CD8-positive, alpha-beta memory T cell (primary cell): ENCODE measurements around the gene EEF1A2. TPM values are rescaled to one million over a fixed set of nuclear protein-coding genes. Genes with fewer than 3 reads are reported as not detected.
A peak's percentile ranks its signal among the peaks of the same experiment; 100 is the strongest.

Source experiments
- CTCF ChIA-PET: fragments of 350-600 bp; sonication (Branson Sonifier 250); formaldehyde crosslinking; loops from one replicate; lab custom pipeline; 2021; ENCODE audit warnings: antibody characterized with exemption; lab: Charles Lee
- POLR2A ChIA-PET: fragments of 350-600 bp; sonication (Branson Sonifier 250); formaldehyde crosslinking; loops from one replicate; lab custom pipeline; 2021; ENCODE audit warnings: antibody characterized with exemption; lab: Charles Lee
- DNase-seq, 5 donors: peaks; one replicate each; pipeline versions ENCODE4 v3.0.0 to v3.0.0-alpha.2; 2020 to 2022; ENCODE audit warnings: mixed read lengths in 1 of 5
- H3K27ac ChIP-seq: one replicate; pipeline ENCODE4 v1.7.0; 2013; ENCODE audit warnings: low read depth, mild to moderate bottlenecking, low read length, moderate library complexity
- H3K27me3 ChIP-seq: 2 replicates; pipeline ENCODE4 v1.7.0; 2013; ENCODE audit warnings: low read length, mild to moderate bottlenecking; ENCODE audit not compliant: insufficient read depth, poor library complexity, severe bottlenecking
- H3K36me3 ChIP-seq: 2 replicates; pipeline ENCODE4 v1.7.0; 2013; ENCODE audit warnings: mild to moderate bottlenecking, low read length, moderate library complexity; ENCODE audit not compliant: insufficient read depth
- H3K4me1 ChIP-seq: 2 replicates; pipeline ENCODE4 v1.7.0; 2013; ENCODE audit warnings: mild to moderate bottlenecking, low read length, moderate library complexity; ENCODE audit not compliant: insufficient read depth
- H3K4me3 ChIP-seq: 2 replicates; pipeline ENCODE4 v1.7.0; 2013; ENCODE audit warnings: mild to moderate bottlenecking, low read length
- H3K9me3 ChIP-seq: 2 replicates; pipeline ENCODE4 v1.7.0; 2013; ENCODE audit warnings: mild to moderate bottlenecking, low read length
- H3K27ac Mint-ChIP-seq, 8 donors: one replicate each; pipeline ENCODE4 v1.8.0; 2020 to 2021; ENCODE audit warnings: mixed read lengths in 8 of 8, mild to moderate bottlenecking in 6 of 8, inconsistent platforms in 3 of 8, moderate library complexity in 3 of 8
- H3K27me3 Mint-ChIP-seq, 2 donors: one replicate each; pipeline ENCODE4 v1.8.0; 2020 to 2021; ENCODE audit warnings: mixed read lengths in 2 of 2, mild to moderate bottlenecking in 1 of 2, moderate library complexity in 1 of 2
- H3K36me3 Mint-ChIP-seq, 3 donors: one replicate each; pipeline ENCODE4 v1.8.0; 2020 to 2021; ENCODE audit warnings: mixed read lengths in 3 of 3, inconsistent platforms in 1 of 3, mild to moderate bottlenecking in 1 of 3
- H3K4me1 Mint-ChIP-seq, 3 donors: one replicate each; pipeline ENCODE4 v1.8.0; 2020 to 2021; ENCODE audit warnings: mixed read lengths in 3 of 3, inconsistent platforms in 1 of 3, mild to moderate bottlenecking in 1 of 3
- H3K4me3 Mint-ChIP-seq, 7 donors: one replicate each; pipeline ENCODE4 v1.8.0; 2020 to 2021; ENCODE audit warnings: mixed read lengths in 7 of 7, mild to moderate bottlenecking in 6 of 7, moderate library complexity in 4 of 7, inconsistent platforms in 2 of 7
- H3K9me3 Mint-ChIP-seq, 5 donors: one replicate each; pipeline ENCODE4 v1.8.0; 2020 to 2022; ENCODE audit warnings: mixed read lengths in 5 of 5, mild to moderate bottlenecking in 3 of 5, moderate library complexity in 2 of 5, inconsistent platforms in 1 of 5
- polyA plus RNA-seq: library from polyadenylated mRNA; unstranded; fragments of 300-500 nt; fragmentation: Illumina TruSeq; gene quantifications from one replicate; pipeline ENCODE4 v1.2.3, GENCODE V29; 2021
- total RNA-seq, 2 experiments: library from RNA; stranded (reverse); gene quantifications; one replicate each; pipeline ENCODE4 v1.2.3, GENCODE V29; 2021

The EEF1A2 gene
- total and polyA plus RNA-seq, 3 experiments from 2014 or later, result 0.17 to 0.20 TPM; not detected in 1

DNA sequence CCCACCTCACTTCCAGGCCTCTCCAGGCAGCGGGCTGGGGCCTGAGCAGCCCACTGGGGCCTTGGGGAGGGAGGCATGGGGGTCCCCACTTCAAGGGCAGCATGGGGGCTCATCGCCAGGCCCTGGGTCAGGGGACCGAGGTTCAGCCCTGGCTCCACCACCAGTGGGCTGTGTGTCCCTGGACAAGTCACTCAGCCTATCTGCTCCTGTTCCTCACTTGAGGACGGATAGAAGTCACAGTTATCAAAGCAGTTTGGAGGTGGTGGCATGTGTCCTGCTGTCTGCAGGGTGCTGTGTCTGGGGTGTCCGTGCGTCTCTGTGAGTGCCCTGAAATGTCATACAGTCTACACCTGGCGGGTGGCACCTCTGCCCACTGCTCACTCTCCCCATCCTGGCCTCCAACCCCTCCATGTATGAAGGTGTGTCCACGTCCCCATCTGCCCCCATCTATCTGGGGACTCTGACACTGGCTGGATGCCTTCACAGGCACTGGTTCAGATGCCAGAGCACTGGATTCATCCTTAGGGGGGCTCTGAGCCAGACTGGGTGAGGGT is 3.6 kb downstream of the EEF1A2 start:
- Histone ChIP-seq H3K27me3 (peaks cover 18% of the 10 kb centered on the region), H3K36me3 (no peaks in the 10 kb centered on the region), H3K9me3 (no peaks in the 10 kb centered on the region), H3K4me1 (peaks cover 8% of the 10 kb centered on the region), H3K27ac (no peak overlapping the region), H3K4me3 (no peak overlapping the region)
- H3K4me3 Mint-ChIP-seq, result no peak overlapping the region
- H3K9me3 Mint-ChIP-seq, result no peaks in the 10 kb centered on the region
- DNase-seq, result no peak
- ChIA-PET CTCF (interaction anchor here (1.3 to 2.4 kb wide), 4 partner anchors 10 to 189 kb away, joined by 3 to 20 read pairs (median 5); partner anchors contain the start of gene PPDPF), POLR2A (no interaction called here)
- H3K36me3 Mint-ChIP-seq, result no peaks in the 10 kb centered on the region
- H3K4me1 Mint-ChIP-seq, result peaks cover 0 to 14% (median 2%) of the 10 kb centered on the region in 3 donors
- H3K27me3 Mint-ChIP-seq, result peaks cover 5 to 13% of the 10 kb centered on the region in 2 donors
- H3K27ac Mint-ChIP-seq, result no peak overlapping the region

DNA sequence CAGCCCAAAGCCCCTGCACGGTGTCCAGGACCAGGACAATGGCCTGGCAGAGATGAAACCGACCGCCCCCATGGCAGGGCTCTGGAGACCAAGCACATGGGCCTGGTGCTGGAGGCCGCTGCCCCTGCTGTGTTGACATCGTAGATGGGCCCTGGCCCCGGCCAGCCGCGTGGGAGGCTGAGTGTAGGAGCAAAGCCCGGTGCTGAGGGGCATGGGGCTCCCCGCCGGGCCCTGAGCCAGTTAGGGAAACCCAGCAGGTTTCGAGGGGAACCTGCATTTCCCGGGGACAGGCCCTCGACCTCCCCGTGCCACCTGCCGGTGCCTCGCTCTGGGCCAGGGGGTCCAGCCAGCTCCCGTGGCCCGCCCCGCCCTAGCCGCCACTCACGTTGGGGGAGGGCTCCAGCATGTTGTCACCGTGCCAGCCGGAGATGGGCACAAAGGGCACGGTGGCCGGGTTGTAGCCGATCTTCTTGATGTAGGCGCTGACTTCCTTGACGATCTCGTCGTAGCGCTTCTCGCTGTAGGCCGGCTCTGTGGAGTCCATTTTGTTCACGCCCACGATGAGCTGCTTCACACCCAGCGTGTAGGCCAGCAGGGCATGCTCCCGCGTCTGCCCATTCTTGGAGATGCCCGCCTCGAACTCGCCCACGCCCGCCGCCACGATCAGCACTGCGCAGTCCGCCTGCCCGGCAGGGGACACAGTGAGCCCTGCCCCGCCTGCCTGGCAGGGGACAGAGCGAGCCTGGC is 4.3 kb downstream of the EEF1A2 start:
- peaks cover 18% of the 10 kb centered on the region for H3K27me3 ChIP-seq
- H3K27ac ChIP-seq, result no peak overlapping the region
- ChIA-PET POLR2A (no interaction called here), CTCF (no interaction called here)
- no peaks in the 10 kb centered on the region for H3K36me3 ChIP-seq
- H3K9me3 ChIP-seq, result no peaks in the 10 kb centered on the region
- H3K4me1 ChIP-seq, result peaks cover 8% of the 10 kb centered on the region
- no peak for DNase-seq
- no peaks in the 10 kb centered on the region for H3K36me3 Mint-ChIP-seq
- H3K27me3 Mint-ChIP-seq, result peaks cover 5 to 13% of the 10 kb centered on the region in 2 donors
- no peak overlapping the region for H3K27ac Mint-ChIP-seq
- H3K9me3 Mint-ChIP-seq, result no peaks in the 10 kb centered on the region
- no peak overlapping the region for H3K4me3 Mint-ChIP-seq
- no peak overlapping the region for H3K4me3 ChIP-seq
- H3K4me1 Mint-ChIP-seq, result peaks cover 0 to 14% (median 2%) of the 10 kb centered on the region in 3 donors

DNA sequence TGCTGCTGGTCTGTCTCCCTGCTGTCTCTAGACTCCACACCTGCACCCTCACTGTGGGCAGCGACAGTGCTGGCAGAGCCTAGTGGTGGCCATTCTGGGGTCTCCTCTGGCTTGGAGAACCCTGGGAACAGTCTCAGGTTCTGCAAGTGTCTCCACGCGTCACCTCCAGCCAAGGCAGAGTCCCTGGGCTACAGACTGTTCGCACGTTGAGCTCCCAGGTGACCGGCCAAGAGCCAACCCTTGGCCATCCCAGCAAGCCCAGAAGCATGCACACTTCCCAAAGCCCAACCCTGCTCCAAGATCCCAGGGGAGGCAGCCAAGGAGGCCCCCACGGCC is 4.8 kb downstream of the EEF1A2 start:
- CTCF ChIA-PET, result no interaction called here
- no peak for DNase-seq
- H3K27me3 Mint-ChIP-seq, result peaks cover 5 to 13% of the 10 kb centered on the region in 2 donors
- no peak overlapping the region for H3K27ac ChIP-seq
- POLR2A ChIA-PET, result no interaction called here
- H3K27me3 ChIP-seq, result peaks cover 18% of the 10 kb centered on the region
- no peaks in the 10 kb centered on the region for H3K36me3 Mint-ChIP-seq
- peaks cover 0 to 14% (median 2%) of the 10 kb centered on the region in 3 donors for H3K4me1 Mint-ChIP-seq
- no peaks in the 10 kb centered on the region for H3K9me3 ChIP-seq
- H3K4me1 ChIP-seq, result peaks cover 8% of the 10 kb centered on the region
- no peak overlapping the region for H3K4me3 ChIP-seq
- no peak overlapping the region for H3K4me3 Mint-ChIP-seq
- peak overlapping the region in 1 of 8 donors; percentile 29 for H3K27ac Mint-ChIP-seq
- H3K9me3 Mint-ChIP-seq, result no peaks in the 10 kb centered on the region
- H3K36me3 ChIP-seq, result no peaks in the 10 kb centered on the region

DNA sequence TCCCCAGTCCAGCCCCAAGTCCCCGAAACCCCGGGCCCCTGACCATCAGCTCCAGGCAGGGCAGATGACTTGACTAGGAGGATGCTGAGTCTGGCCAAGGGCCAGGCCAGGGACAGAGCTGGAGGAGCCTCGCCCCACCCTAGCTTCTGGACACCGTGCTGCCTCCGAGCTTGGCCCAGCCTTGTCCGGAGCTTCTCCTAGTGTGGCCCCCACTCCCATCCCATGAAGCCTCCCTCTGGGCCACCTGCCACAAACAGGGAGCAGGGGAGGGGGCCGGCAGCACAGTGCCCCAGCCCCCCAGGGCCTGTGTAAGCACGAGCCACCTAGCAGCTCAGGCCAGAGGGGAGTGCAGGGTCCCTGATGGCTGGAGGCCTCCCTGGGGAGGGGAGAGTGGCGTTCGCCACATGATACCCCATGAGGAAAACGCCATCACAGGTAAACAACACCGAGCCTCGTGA is 5.3 kb downstream of the EEF1A2 start:
- Mint-ChIP-seq H3K27me3 (peaks cover 5 to 13% of the 10 kb centered on the region in 2 donors), H3K27ac (no peak overlapping the region), H3K4me3 (no peak overlapping the region), H3K4me1 (peaks cover 0 to 14% (median 2%) of the 10 kb centered on the region in 3 donors), H3K9me3 (no peaks in the 10 kb centered on the region), H3K36me3 (no peaks in the 10 kb centered on the region)
- no peak overlapping the region for H3K27ac ChIP-seq
- H3K9me3 ChIP-seq, result no peaks in the 10 kb centered on the region
- peaks cover 18% of the 10 kb centered on the region for H3K27me3 ChIP-seq
- no peaks in the 10 kb centered on the region for H3K36me3 ChIP-seq
- no peak overlapping the region for H3K4me3 ChIP-seq
- peaks cover 8% of the 10 kb centered on the region for H3K4me1 ChIP-seq
- ChIA-PET POLR2A (no interaction called here), CTCF (no interaction called here)
- DNase-seq, result no peak

DNA sequence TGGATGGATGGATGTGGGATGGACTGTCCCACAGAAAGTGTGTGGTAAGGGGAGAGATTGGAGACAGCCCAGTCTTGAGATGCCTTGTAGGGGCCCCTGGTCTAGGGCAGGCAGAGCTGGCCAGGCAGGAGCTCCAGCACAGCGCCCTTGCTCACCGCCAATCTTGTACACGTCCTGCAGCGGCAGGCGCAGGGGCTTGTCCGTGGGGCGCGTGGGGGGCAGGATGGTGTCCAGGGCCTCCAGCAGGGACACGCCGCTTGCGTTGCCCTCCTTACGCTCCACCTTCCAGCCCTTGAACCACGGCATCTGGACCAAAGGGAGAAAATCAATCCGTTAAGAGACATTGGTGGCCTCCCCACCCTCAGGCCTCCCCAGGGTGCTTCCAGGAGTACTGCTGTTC is 5.9 kb downstream of the EEF1A2 start:
- Histone ChIP-seq H3K4me1 (peaks cover 8% of the 10 kb centered on the region), H3K9me3 (no peaks in the 10 kb centered on the region), H3K4me3 (no peak overlapping the region), H3K27ac (no peak overlapping the region), H3K36me3 (no peaks in the 10 kb centered on the region), H3K27me3 (peaks cover 14% of the 10 kb centered on the region)
- no peak for DNase-seq
- Mint-ChIP-seq H3K36me3 (no peaks in the 10 kb centered on the region), H3K9me3 (no peaks in the 10 kb centered on the region), H3K4me1 (peaks cover 0 to 10% (median 2%) of the 10 kb centered on the region in 3 donors), H3K27me3 (peaks cover 5 to 13% of the 10 kb centered on the region in 2 donors), H3K4me3 (no peak overlapping the region), H3K27ac (no peak overlapping the region)
- POLR2A ChIA-PET, result no interaction called here
- CTCF ChIA-PET, result no interaction called here

DNA sequence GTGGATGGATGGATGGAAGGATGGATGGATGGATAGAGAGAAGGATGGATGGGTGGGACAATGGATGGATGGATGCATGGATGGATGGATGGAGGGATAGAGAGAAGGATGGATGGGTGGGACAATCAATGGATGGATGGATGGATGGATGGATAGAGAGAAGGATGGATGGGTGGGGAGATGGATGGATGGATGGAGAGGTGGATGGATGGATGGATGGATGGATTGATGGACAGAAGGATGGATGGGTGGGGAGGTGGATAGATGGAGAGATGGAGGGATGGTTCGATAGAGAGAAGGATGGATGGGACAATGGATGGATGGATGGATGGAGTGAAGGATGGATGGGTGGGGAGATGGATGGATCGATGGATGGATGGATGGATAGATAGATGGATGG is 6.4 kb downstream of the EEF1A2 start:
- Mint-ChIP-seq H3K36me3 (no peaks in the 10 kb centered on the region), H3K27ac (no peak overlapping the region)
- POLR2A ChIA-PET, result no interaction called here

DNA sequence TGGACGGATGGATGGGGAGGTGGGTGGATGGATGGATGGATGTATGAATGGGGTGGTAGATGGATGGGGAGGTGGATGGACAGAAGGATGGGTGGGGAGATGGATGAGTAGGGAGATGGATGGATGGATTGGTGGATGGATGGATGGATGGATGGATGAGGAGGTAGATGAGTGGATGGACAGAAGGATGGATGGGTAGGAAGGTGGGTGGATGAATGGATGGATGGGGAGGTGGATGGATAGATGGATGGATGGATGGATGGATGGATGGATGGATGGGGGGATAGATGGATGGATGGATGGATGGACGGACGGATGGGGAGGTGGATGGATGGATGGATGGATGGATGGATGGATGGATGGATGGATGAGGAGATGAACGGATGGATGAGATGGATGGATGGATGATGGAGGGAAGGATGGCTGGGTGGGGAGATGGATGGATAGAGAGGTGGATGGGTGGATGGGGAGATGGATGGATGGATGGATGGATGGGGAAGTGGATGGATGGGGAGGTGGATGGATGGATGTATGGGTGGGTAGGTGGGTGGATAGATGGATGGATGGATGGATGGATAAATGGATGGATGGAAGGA is 7.2 kb downstream of the EEF1A2 start:
- H3K27ac Mint-ChIP-seq, result no peak overlapping the region

More for the DNA sequence above, 6.4 kb downstream of the EEF1A2 start:
- Histone ChIP-seq H3K9me3 (no peaks in the 10 kb centered on the region), H3K36me3 (no peaks in the 10 kb centered on the region), H3K4me3 (no peak overlapping the region), H3K4me1 (peaks cover 8% of the 10 kb centered on the region), H3K27ac (no peak overlapping the region), H3K27me3 (peaks cover 9% of the 10 kb centered on the region)
- Mint-ChIP-seq H3K9me3 (no peaks in the 10 kb centered on the region), H3K4me3 (no peak overlapping the region), H3K27me3 (peaks cover 5 to 13% of the 10 kb centered on the region in 2 donors), H3K4me1 (peaks cover 0 to 8% (median 2%) of the 10 kb centered on the region in 3 donors)
- CTCF ChIA-PET, result no interaction called here
- no peak for DNase-seq

DNA sequence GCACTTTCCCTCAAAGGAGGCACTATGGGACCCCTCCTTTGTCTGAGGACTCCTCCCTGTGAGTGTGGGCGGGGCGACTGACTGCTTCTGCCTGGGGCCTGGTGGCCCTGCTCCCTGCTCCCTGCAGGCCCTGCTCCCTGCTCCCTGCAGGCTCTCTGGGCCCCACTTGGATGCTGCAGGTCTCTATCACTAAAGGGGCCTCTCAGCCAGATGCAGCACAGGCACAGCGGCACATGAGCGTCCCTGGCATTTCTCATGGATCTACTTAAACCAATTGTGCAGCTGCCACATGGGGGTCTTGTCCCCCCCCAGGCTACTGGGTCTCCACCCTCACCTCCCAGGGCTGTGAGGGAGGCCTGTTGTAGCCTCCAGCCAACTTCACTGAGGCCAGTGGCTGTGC is 7.8 kb downstream of the EEF1A2 start:
- Histone ChIP-seq H3K36me3 (no peaks in the 10 kb centered on the region), H3K27ac (no peak overlapping the region), H3K27me3 (peaks cover 6% of the 10 kb centered on the region), H3K9me3 (no peaks in the 10 kb centered on the region), H3K4me3 (no peak overlapping the region), H3K4me1 (peaks cover 3% of the 10 kb centered on the region)
- H3K9me3 Mint-ChIP-seq, result no peaks in the 10 kb centered on the region
- H3K4me3 Mint-ChIP-seq, result no peak overlapping the region
- H3K4me1 Mint-ChIP-seq, result peaks cover 0 to under 1% (median 0%) of the 10 kb centered on the region in 3 donors
- POLR2A ChIA-PET, result no interaction called here
- DNase-seq, result no peak
- H3K27me3 Mint-ChIP-seq, result peaks cover 3 to 12% of the 10 kb centered on the region in 2 donors
- no peaks in the 10 kb centered on the region for H3K36me3 Mint-ChIP-seq
- CTCF ChIA-PET, result no interaction called here
- no peak overlapping the region for H3K27ac Mint-ChIP-seq

More for the DNA sequence above, 7.2 kb downstream of the EEF1A2 start:
- Mint-ChIP-seq H3K4me3 (no peak overlapping the region), H3K36me3 (no peaks in the 10 kb centered on the region), H3K27me3 (peaks cover under 1 to 10% of the 10 kb centered on the region in 2 donors), H3K9me3 (no peaks in the 10 kb centered on the region), H3K4me1 (peaks cover 0 to 5% (median 2%) of the 10 kb centered on the region in 3 donors)
- Histone ChIP-seq H3K27ac (no peak overlapping the region), H3K36me3 (no peaks in the 10 kb centered on the region), H3K4me1 (peaks cover 8% of the 10 kb centered on the region), H3K4me3 (no peak overlapping the region), H3K27me3 (peaks cover 6% of the 10 kb centered on the region), H3K9me3 (no peaks in the 10 kb centered on the region)
- ChIA-PET POLR2A (no interaction called here), CTCF (no interaction called here)
- DNase-seq, result no peak
